IPS-18c (cell line): ENCODE data around the gene NCAPG2.
A peak's percentile ranks its signal among the peaks of the same experiment; 100 is the strongest.
"Not testable (repeated sequence)": the region's sequence is repeated elsewhere in the genome, so short reads cannot be mapped to it uniquely, and the experiment has no call there.

Experiments
- H3K4me3 ChIP-seq: 2 replicates; pipeline ENCODE4 v1.7.0; 2013; ENCODE audit warnings: low read depth, mild to moderate bottlenecking, low read length, moderate library complexity; ENCODE audit not compliant: insufficient read depth
- H3K9me3 ChIP-seq: one replicate; pipeline ENCODE4 v1.6.1; 2013; ENCODE audit warnings: mild to moderate bottlenecking, low read length, moderate library complexity; ENCODE audit not compliant: control insufficient read depth, insufficient read depth

The NCAPG2 gene

GRCh38 chr7:158724658-158725505 is 20.3 kb upstream of the NCAPG2 start:
- Histone ChIP-seq H3K4me3 (no peak overlapping the region), H3K9me3 (no peaks in the 10 kb centered on the region)

DNA sequence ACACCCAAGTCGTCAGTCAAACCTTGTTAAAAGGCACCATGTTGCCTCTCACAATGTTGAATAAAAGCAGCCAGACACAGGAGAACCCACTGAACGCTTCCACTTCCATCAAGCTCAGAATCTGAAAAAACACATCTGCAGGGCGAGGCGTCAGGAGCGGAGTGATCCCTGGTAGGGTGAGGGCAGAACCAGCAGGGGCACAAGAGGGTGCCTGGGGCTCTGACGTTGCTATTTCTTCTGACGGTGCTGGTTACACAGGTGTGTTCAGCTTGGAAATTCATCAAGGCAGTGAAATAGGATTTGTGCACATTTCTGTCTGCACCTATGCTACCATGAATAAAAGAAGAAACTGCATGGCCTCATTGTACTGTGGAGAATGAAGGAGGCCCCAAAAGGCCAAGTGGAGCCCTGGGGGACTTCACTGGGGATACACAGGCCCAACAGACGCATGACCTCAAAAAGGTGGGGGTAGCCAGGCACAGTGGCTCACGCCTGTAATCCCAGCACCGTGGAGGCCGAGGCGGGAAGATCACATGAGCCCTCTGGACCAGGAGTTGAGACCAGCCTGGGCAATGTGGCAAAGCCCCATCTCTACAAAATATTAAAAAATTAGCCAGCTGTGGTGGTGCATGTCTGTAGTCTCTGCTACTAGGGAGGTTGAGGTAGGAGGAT is 19.2 kb upstream of the NCAPG2 start:
- Histone ChIP-seq H3K9me3 (no peaks in the 10 kb centered on the region), H3K4me3 (no peak overlapping the region)

DNA sequence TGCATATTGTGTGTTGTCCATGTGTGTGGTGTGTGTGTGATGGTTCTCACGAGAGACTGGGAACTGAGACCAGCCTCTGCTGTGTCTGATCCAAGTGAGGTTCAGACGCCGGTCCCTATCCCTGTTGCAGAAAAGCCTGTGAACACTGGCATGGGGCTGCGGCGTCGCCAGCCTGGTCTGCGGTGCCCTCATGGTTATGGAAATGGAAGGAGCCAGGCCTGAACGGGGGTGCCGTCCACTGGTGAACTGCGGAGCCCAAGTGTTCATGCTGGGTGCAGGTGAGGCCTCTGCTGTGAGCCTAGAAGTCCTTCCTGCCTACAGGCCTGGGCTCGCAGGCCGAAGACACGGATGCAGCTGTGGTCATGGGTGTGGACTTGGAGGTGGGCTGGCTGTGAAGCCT is 18.7 kb upstream of the NCAPG2 start:
- Histone ChIP-seq H3K9me3 (no peaks in the 10 kb centered on the region), H3K4me3 (no peak overlapping the region)

DNA sequence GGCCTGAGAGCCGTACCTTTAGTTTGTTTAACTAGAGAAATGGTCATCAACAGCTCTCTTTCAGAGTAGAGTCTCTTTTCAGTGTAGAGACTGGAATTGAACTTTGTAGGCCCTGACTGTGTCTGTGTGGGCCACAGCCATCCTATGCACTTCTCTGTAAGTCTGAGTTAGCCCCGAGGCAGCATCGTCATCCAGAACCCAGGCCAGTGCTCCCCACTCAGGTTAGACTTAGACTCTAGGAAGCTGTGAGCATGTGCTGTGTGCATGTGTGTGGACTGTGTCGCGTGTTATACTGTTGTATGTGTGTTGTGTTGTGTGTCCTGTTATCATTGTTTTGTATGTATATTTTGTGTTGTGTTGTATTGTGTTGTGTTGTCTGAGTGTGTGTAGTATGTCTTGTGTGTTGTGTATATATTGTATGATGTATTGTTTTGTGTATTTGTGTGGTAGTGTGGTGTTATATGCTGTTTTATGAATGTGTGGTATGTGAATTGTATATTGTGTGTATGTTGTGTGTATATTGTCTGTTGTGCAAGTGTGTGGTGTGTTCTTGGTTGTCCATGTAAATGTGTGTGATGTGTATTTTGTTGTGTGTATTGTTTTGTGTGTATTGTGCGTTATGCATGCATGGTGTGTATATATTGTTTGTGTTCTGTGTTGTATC is 18.1 kb upstream of the NCAPG2 start:
- Histone ChIP-seq H3K9me3 (no peaks in the 10 kb centered on the region), H3K4me3 (no peak overlapping the region)

- no peak overlapping the region for H3K4me3 ChIP-seq
- H3K9me3 ChIP-seq = no peaks in the 10 kb centered on the region
Observed at GRCh38 chr7:158720112-158720511, 15.5 kb upstream of the NCAPG2 start.

- H3K9me3 ChIP-seq = no peaks in the 10 kb centered on the region
- no peak overlapping the region for H3K4me3 ChIP-seq
Observed at GRCh38 chr7:158716802-158717201, 12.2 kb upstream of the NCAPG2 start.

GRCh38 chr7:158710651-158711102 is 6.1 kb upstream of the NCAPG2 start:
- peaks cover 5% of the 10 kb centered on the region for H3K9me3 ChIP-seq
- no peak overlapping the region for H3K4me3 ChIP-seq

DNA sequence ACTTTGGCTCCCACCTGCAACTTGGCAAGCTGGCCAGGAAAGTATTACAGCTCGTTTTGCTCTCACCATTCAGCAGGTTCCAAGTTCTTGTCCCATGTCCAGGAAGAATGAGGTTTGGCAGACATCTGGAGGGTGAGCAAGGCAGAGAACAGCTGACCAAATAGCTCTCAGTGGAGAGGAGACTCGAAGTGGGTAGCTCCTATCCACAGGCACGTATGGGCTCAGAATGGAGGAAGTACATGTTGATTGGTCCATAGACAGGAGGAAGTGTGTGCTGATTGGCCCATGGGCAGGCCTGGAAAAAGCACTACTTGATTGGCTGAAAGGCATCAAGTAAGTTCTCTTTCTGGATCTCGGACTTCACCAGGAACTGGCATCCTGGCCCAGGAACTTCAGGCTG is 3.0 kb upstream of the NCAPG2 start:
- Histone ChIP-seq H3K9me3 (peaks cover 8% of the 10 kb centered on the region), H3K4me3 (no peak overlapping the region)

GRCh38 chr7:158706710-158707590 is 2.3 kb upstream of the NCAPG2 start:
- H3K4me3 ChIP-seq = no peak overlapping the region
- peaks cover 8% of the 10 kb centered on the region for H3K9me3 ChIP-seq

DNA sequence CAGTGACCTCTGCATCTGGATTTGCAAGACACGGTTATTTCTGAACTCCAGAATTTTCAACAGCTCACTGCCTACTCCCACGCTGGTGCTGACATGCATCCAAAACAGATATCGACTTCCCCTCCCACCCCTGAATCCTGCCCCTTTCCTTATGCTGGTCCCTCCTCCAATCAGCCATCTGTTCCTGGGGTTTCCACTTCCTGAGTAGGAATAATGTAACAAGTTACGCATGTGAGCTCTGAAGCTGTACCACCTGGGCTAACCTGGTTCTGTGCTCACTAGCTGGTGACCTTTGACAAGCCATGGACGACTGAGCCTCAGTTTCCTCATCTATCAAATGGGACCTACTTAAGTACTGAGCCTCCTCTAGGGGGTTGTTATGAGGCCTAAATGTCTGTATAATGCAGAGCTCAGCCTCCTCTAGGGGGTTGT is 1.7 kb upstream of the NCAPG2 start:
- no peak overlapping the region for H3K4me3 ChIP-seq
- peaks cover 8% of the 10 kb centered on the region for H3K9me3 ChIP-seq

DNA sequence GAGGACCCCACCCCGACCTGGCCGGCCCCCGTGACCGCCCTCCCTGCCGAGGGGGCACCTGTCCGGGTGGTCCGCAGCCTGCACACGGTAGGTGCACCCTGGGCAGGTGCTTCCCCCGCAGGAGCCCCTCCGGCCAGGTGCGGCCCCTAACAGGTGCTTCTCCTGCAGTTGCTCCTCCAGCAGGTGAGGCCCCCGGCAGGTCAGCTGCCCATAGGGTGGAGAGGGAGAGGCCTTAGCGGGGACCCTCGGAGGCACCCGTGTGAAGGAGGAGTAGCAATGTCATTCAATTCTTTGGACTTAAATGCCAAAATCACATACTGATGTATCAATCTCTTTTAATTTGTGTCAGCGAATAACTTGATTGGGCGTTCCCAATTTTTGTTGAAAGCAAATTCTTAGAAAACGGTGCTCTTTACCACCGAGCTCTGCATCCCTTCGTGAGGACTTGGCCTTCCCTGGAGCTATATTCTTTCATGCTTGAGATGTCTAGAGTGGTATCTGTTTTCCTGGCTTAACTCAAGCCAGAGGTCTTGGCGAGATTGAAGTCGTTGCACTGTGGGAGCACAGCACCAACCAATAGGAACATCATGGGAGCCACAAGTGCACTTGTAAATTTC is 738 bp upstream of the NCAPG2 start:
- H3K4me3 ChIP-seq = peak overlapping the region; percentile 94
- H3K9me3 ChIP-seq = peaks cover 8% of the 10 kb centered on the region

GRCh38 chr7:158703679-158704523 is 703 bp downstream of the NCAPG2 start:
- peak overlapping the region; percentile 94 for H3K4me3 ChIP-seq
- H3K9me3 ChIP-seq = not testable (repeated sequence)

- H3K4me3 ChIP-seq = peak overlapping the region; percentile 31
- peaks cover 6% of the 10 kb centered on the region for H3K9me3 ChIP-seq
Observed at GRCh38 chr7:158702944-158703343, 1.7 kb downstream of the NCAPG2 start.

- no peak overlapping the region for H3K4me3 ChIP-seq
- peaks cover 4% of the 10 kb centered on the region for H3K9me3 ChIP-seq
Observed at GRCh38 chr7:158702196-158702595, 2.4 kb downstream of the NCAPG2 start.

- no peak overlapping the region for H3K4me3 ChIP-seq
- peaks cover 2% of the 10 kb centered on the region for H3K9me3 ChIP-seq
Observed at GRCh38 chr7:158700008-158700407, 4.6 kb downstream of the NCAPG2 start.

DNA sequence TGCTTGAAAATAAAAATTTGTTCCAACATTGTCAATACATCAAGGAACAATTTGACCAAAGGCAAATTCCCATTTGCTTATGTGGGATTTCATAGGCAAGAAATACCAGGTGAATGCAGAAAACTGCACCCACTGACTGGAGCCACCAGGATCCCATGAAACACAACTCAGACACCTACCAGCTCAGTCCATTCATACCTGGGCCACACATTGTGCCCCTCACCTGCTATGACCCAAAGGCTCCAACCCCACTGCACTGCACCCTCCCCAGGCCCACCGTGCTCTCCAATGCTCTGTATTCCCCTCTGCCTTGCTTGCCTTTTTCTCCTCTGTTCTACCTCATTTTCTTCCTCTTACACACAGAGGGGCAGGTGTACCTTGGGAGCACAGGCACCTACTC is 5.3 kb downstream of the NCAPG2 start:
- H3K9me3 ChIP-seq = no peaks in the 10 kb centered on the region
- H3K4me3 ChIP-seq = no peak overlapping the region
